Measurements from ENCODE around the gene FHOD3.
"Not testable (repeated sequence)": the region's sequence is repeated elsewhere in the genome, so short reads cannot be mapped to it uniquely, and the experiment has no call there.

FHOD3 gene

GRCh38 chr18:36459203-36459602, 161.7 kb downstream of the FHOD3 start:
- no peak for DNase-seq (ENCODE audit: low spot score)
- in situ Hi-C loops (cut with MboI; ENCODE audit: low pct_unique_long_range_greater_than_20kb, low sequenced_read_pairs, unreplicated experiment) = no loop called here
- no peak for TF ChIP-seq CTCF (IDR thresholded peaks at IDR 0.05; ENCODE audit: extremely low read depth, insufficient read depth, missing control alignments)

DNA sequence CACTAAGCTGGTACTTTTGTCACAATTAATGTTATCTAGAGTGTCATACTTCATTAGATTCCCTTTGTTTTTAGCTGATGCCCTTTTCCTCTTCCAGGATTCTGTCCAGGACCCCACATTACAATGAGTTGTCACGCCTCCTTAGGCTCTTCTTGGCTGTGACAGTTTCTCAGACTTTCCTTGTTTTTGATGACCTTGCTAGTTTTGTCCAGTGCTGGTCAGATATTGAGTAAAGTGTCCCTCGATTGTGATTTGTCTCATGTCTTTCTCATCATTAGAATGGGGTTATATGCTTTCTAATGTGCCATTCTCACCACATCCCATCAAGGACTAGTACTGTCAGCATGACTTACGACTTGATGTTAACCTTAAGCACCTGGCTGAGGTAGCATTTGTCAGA, 162.3 kb downstream of the FHOD3 start:
- DNase-seq (ENCODE audit: low spot score) = no peak
- TF ChIP-seq CTCF (IDR thresholded peaks at IDR 0.05; ENCODE audit: extremely low read depth, insufficient read depth, missing control alignments) = no peak
- in situ Hi-C loops (cut with MboI; ENCODE audit: low pct_unique_long_range_greater_than_20kb, low sequenced_read_pairs, unreplicated experiment) = no loop called here

DNA sequence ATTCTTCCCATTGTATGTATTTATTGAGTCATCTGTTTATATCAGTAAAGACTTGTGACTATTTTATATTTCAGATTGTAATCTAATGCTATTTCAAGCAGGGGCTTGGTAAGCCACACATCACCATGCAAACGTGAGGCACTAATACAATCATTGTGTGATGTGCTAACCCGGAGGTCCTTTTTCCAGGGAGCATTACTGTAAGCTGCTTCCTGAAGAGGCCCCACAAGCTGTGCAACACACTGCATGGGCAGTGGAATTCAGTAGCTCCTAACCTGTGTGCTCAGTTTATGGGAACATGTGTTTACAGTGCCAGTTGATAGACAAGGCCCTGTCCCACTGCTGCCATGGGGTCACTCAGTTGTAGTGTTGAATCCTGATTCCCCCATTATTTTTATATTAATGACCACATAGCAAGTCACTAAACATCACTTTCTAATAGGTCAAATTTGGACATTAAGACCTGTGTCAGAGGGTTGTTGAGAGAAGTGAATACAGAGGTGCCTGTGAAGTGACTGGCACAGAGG, 162.9 kb downstream of the FHOD3 start:
- in situ Hi-C loops (cut with MboI; ENCODE audit: low pct_unique_long_range_greater_than_20kb, low sequenced_read_pairs, unreplicated experiment) = no loop called here
- DNase-seq (ENCODE audit: low spot score) = no peak
- TF ChIP-seq CTCF (IDR thresholded peaks at IDR 0.05; ENCODE audit: extremely low read depth, insufficient read depth, missing control alignments) = no peak

- no peak for DNase-seq (ENCODE audit: low spot score)
- in situ Hi-C loops (cut with MboI; ENCODE audit: low pct_unique_long_range_greater_than_20kb, low sequenced_read_pairs, unreplicated experiment) = no loop called here
- TF ChIP-seq CTCF (IDR thresholded peaks at IDR 0.05; ENCODE audit: extremely low read depth, insufficient read depth, missing control alignments) = no peak
These were observed 163.3 kb downstream of the FHOD3 start for GRCh38 chr18:36460854-36461253.

DNA sequence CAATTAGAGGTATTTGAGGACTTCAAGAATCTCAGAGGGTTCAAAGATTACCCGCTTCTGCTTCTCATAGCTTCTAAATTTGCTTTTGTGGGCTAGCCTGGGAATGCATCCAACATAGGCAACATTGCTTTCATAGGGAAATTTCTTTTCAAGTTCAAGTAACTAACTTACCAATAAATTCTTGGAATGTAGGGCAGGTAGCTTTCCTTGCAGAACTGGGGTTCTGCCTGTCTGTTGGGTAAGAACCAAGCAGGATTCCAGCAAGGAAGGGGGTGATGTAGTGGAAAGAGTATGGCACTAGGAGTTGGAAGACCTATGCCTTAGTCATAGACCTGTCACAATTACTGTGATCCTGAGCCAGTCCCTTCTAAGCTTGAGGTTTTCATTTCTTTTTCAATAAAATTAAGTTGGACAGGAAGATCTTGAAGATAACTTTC, 164.1 kb downstream of the FHOD3 start:
- DNase-seq (ENCODE audit: low spot score) = no peak
- in situ Hi-C loops (cut with MboI; ENCODE audit: low pct_unique_long_range_greater_than_20kb, low sequenced_read_pairs, unreplicated experiment) = no loop called here
- TF ChIP-seq CTCF (IDR thresholded peaks at IDR 0.05; ENCODE audit: extremely low read depth, insufficient read depth, missing control alignments) = no peak

DNA sequence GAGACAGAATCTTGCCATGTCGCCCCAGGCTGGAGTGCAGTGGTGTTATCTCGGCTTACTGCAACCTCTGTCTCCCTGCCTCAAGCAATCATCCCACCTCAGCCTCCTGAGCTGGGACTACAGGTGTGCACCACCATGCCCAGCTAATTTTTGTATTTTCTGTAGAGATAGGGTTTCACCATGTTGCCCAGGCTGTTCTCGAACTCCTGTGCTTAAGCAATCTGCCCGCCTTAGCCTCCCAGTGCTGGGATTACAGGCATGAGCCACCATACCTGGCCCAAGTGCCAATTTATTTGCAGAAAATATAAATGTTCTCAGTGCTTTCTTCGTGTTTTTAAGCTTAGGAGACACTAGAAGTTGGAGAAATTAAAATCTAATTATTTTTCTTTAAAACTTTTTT, 166.0 kb downstream of the FHOD3 start:
- in situ Hi-C loops (cut with MboI; ENCODE audit: low pct_unique_long_range_greater_than_20kb, low sequenced_read_pairs, unreplicated experiment); DNase-seq (ENCODE audit: low spot score): not testable (repeated sequence)

DNA sequence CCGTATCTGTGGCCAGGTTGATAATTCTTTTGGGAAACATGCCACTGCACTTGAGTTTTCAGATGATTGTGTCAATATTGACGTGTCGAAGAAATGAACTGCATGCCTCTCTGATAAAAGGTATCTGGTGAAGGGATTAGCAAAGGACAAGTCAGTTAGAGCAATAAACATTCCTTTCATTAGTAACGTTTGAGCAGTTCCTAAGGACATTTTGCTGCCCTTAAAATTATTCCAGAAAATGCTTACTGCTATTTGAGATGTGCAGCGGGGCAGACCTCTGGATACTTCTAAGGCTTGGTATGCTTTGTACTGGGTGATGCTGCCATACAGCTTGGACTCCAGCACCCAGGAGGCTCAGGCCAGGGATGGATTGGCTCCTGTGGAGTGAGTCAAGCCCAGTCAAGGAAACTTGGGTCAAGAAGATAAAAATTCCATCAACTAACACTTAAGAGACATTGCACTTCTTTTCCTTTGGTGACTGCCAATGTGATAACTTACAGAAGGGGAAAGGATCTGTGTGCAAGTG, 166.7 kb downstream of the FHOD3 start:
- TF ChIP-seq CTCF (IDR thresholded peaks at IDR 0.05; ENCODE audit: extremely low read depth, insufficient read depth, missing control alignments) = no peak
- no peak for DNase-seq (ENCODE audit: low spot score)
- in situ Hi-C loops (cut with MboI; ENCODE audit: low pct_unique_long_range_greater_than_20kb, low sequenced_read_pairs, unreplicated experiment) = no loop called here
